ENCODE data around the gene DAAM2. TPM values are rescaled to one million over a fixed set of nuclear protein-coding genes. Genes with fewer than 3 reads are reported as not detected.

The DAAM2 gene
- total RNA-seq, 2 donors from 2014 or later = not detected

- no peak overlapping the region for H3K4me3 Mint-ChIP-seq
- no peaks in the 10 kb centered on the region for H3K36me3 Mint-ChIP-seq
- H3K27me3 Mint-ChIP-seq = peaks cover 8 to 28% of the 10 kb centered on the region in 2 donors
- H3K9me3 Mint-ChIP-seq = no peaks in the 10 kb centered on the region
- no peaks in the 10 kb centered on the region for H3K4me1 Mint-ChIP-seq (ENCODE audit: low read depth in 2 of 2)
- no peak overlapping the region for H3K27ac Mint-ChIP-seq
- DNase-seq (ENCODE audit: low spot score) (no peak), ATAC-seq (no peak)
These were observed 24.6 kb downstream of the DAAM2 start for GRCh38 chr6:39816747-39817146.

- no peaks in the 10 kb centered on the region for H3K36me3 Mint-ChIP-seq
- peaks cover 2 to 14% of the 10 kb centered on the region in 2 donors for H3K27me3 Mint-ChIP-seq
- H3K4me3 Mint-ChIP-seq = no peak overlapping the region
- H3K4me1 Mint-ChIP-seq (ENCODE audit: low read depth in 2 of 2) = no peaks in the 10 kb centered on the region
- H3K27ac Mint-ChIP-seq = no peak overlapping the region
- no peaks in the 10 kb centered on the region for H3K9me3 Mint-ChIP-seq
- DNase-seq (ENCODE audit: low spot score) (no peak), ATAC-seq (no peak)
These were observed 26.5 kb downstream of the DAAM2 start for GRCh38 chr6:39818695-39819094.

GRCh38 chr6:39819228-39819627 is 27.1 kb downstream of the DAAM2 start:
- ATAC-seq = no peak
- no peaks in the 10 kb centered on the region for H3K9me3 Mint-ChIP-seq
- H3K4me3 Mint-ChIP-seq = no peak overlapping the region
- H3K27me3 Mint-ChIP-seq = peaks cover 2 to 9% of the 10 kb centered on the region in 2 donors
- H3K27ac Mint-ChIP-seq = no peak overlapping the region
- no peaks in the 10 kb centered on the region for H3K36me3 Mint-ChIP-seq
- H3K4me1 Mint-ChIP-seq (ENCODE audit: low read depth in 2 of 2) = no peaks in the 10 kb centered on the region
- no peak for DNase-seq (ENCODE audit: low spot score)

- DNase-seq (ENCODE audit: low spot score) (no peak), ATAC-seq (no peak)
- H3K27ac Mint-ChIP-seq = no peak overlapping the region
- H3K4me1 Mint-ChIP-seq (ENCODE audit: low read depth in 2 of 2) = no peaks in the 10 kb centered on the region
- peaks cover 2 to 7% of the 10 kb centered on the region in 2 donors for H3K27me3 Mint-ChIP-seq
- no peaks in the 10 kb centered on the region for H3K36me3 Mint-ChIP-seq
- no peaks in the 10 kb centered on the region for H3K9me3 Mint-ChIP-seq
- no peak overlapping the region for H3K4me3 Mint-ChIP-seq
These were observed 27.5 kb downstream of the DAAM2 start for GRCh38 chr6:39819676-39820075.

- no peak overlapping the region for H3K4me3 Mint-ChIP-seq
These were observed 28.4 kb downstream of the DAAM2 start for GRCh38 chr6:39820553-39820952.

GRCh38 chr6:39821046-39821740 is 29.0 kb downstream of the DAAM2 start:
- no peak for DNase-seq (ENCODE audit: low spot score)
- Mint-ChIP-seq H3K4me3 (no peak overlapping the region), H3K4me1 (ENCODE audit: low read depth in 2 of 2) (no peaks in the 10 kb centered on the region), H3K9me3 (no peaks in the 10 kb centered on the region), H3K27me3 (no peaks in the 10 kb centered on the region), H3K27ac (no peak overlapping the region), H3K36me3 (no peaks in the 10 kb centered on the region)
- ATAC-seq = no peak

More at GRCh38 chr6:39820553-39820952, 28.4 kb downstream of the DAAM2 start:
- DNase-seq (ENCODE audit: low spot score) (no peak), ATAC-seq (no peak)
- Mint-ChIP-seq H3K27ac (no peak overlapping the region), H3K9me3 (no peaks in the 10 kb centered on the region), H3K27me3 (peaks cover 2 to 5% of the 10 kb centered on the region in 2 donors), H3K4me1 (ENCODE audit: low read depth in 2 of 2) (no peaks in the 10 kb centered on the region), H3K36me3 (no peaks in the 10 kb centered on the region)

GRCh38 chr6:39821742-39822532 is 29.8 kb downstream of the DAAM2 start:
- Mint-ChIP-seq H3K4me3 (no peak overlapping the region), H3K4me1 (ENCODE audit: low read depth in 2 of 2) (no peaks in the 10 kb centered on the region), H3K9me3 (no peaks in the 10 kb centered on the region), H3K27ac (no peak overlapping the region), H3K36me3 (no peaks in the 10 kb centered on the region), H3K27me3 (peaks cover 0 to 7% of the 10 kb centered on the region in 2 donors)
- DNase-seq (ENCODE audit: low spot score) (no peak), ATAC-seq (peak in 1 of 2 donors; percentile 11)

- no peaks in the 10 kb centered on the region for H3K4me1 Mint-ChIP-seq (ENCODE audit: low read depth in 2 of 2)
- ATAC-seq (no peak), DNase-seq (ENCODE audit: low spot score) (no peak)
- no peak overlapping the region for H3K27ac Mint-ChIP-seq
- no peaks in the 10 kb centered on the region for H3K36me3 Mint-ChIP-seq
- H3K9me3 Mint-ChIP-seq = no peaks in the 10 kb centered on the region
- H3K4me3 Mint-ChIP-seq = no peak overlapping the region
- H3K27me3 Mint-ChIP-seq = peaks cover 0 to 17% of the 10 kb centered on the region in 2 donors
These were observed 31.0 kb downstream of the DAAM2 start for GRCh38 chr6:39822846-39823815.

GRCh38 chr6:39824030-39824926 is 32.1 kb downstream of the DAAM2 start:
- no peak overlapping the region for H3K27ac Mint-ChIP-seq
- no peaks in the 10 kb centered on the region for H3K4me1 Mint-ChIP-seq (ENCODE audit: low read depth in 2 of 2)
- DNase-seq (ENCODE audit: low spot score) (no peak), ATAC-seq (no peak)
- no peaks in the 10 kb centered on the region for H3K9me3 Mint-ChIP-seq
- H3K36me3 Mint-ChIP-seq = no peaks in the 10 kb centered on the region
- H3K4me3 Mint-ChIP-seq = no peak overlapping the region
- peaks cover 0 to 18% of the 10 kb centered on the region in 2 donors for H3K27me3 Mint-ChIP-seq

- no peaks in the 10 kb centered on the region for H3K4me1 Mint-ChIP-seq (ENCODE audit: low read depth in 2 of 2)
- peaks cover 9 to 29% of the 10 kb centered on the region in 2 donors for H3K27me3 Mint-ChIP-seq
- no peak overlapping the region for H3K27ac Mint-ChIP-seq
- ATAC-seq = no peak
- H3K4me3 Mint-ChIP-seq = no peak overlapping the region
- no peak for DNase-seq (ENCODE audit: low spot score)
- H3K9me3 Mint-ChIP-seq = no peaks in the 10 kb centered on the region
- no peaks in the 10 kb centered on the region for H3K36me3 Mint-ChIP-seq
These were observed 37.2 kb downstream of the DAAM2 start for GRCh38 chr6:39829331-39829730.

GRCh38 chr6:39830444-39830843 is 38.3 kb downstream of the DAAM2 start:
- no peak for DNase-seq (ENCODE audit: low spot score)
- H3K27ac Mint-ChIP-seq = no peak overlapping the region
- no peak overlapping the region for H3K4me3 Mint-ChIP-seq
- H3K36me3 Mint-ChIP-seq = no peaks in the 10 kb centered on the region
- no peak for ATAC-seq
- no peaks in the 10 kb centered on the region for H3K9me3 Mint-ChIP-seq
- peaks cover 9 to 29% of the 10 kb centered on the region in 2 donors for H3K27me3 Mint-ChIP-seq
- H3K4me1 Mint-ChIP-seq (ENCODE audit: low read depth in 2 of 2) = no peaks in the 10 kb centered on the region

- ATAC-seq = no peak
These were observed 39.5 kb downstream of the DAAM2 start for GRCh38 chr6:39831701-39832100.

GRCh38 chr6:39834278-39834677 is 42.1 kb downstream of the DAAM2 start:
- H3K27ac Mint-ChIP-seq = no peak overlapping the region
- DNase-seq (ENCODE audit: low spot score) (no peak), ATAC-seq (no peak)
- H3K36me3 Mint-ChIP-seq = no peaks in the 10 kb centered on the region
- no peaks in the 10 kb centered on the region for H3K4me1 Mint-ChIP-seq (ENCODE audit: low read depth in 2 of 2)
- no peak overlapping the region for H3K4me3 Mint-ChIP-seq
- H3K9me3 Mint-ChIP-seq = no peaks in the 10 kb centered on the region
- peaks cover 18 to 25% of the 10 kb centered on the region in 2 donors for H3K27me3 Mint-ChIP-seq

More at GRCh38 chr6:39831701-39832100, 39.5 kb downstream of the DAAM2 start:
- Mint-ChIP-seq H3K9me3 (no peaks in the 10 kb centered on the region), H3K4me3 (no peak overlapping the region), H3K4me1 (ENCODE audit: low read depth in 2 of 2) (no peaks in the 10 kb centered on the region), H3K27ac (no peak overlapping the region), H3K36me3 (no peaks in the 10 kb centered on the region), H3K27me3 (peaks cover 9 to 34% of the 10 kb centered on the region in 2 donors)
- no peak for DNase-seq (ENCODE audit: low spot score)

All from natural killer cell treated with Interleukin-12 subunit alpha and Interleukin-12 subunit beta and Interleukin-15 and Interleukin-18, amount 100 ng/mL, for 72 hours (primary cell).